HCT116 (cell line): ENCODE results near the gene LMO7. TPM values are rescaled to one million over a fixed set of nuclear protein-coding genes. Genes with fewer than 3 reads are reported as not detected.

Source experiments
- ATAC-seq: fragments of 200-7000 bp; cut with Tn5 transposase; 2 replicates; pipeline ENCODE4 v1.9.1; 2020; ENCODE audit warnings: mild to moderate bottlenecking, moderate library complexity
- BruUV-seq: library from RNA; stranded (reverse); fragments of 400-500 nt; replicated peaks from 2 replicates; lab custom pipeline; 2021; lab: Mats Ljungman, UMichigan
- CTCF ChIA-PET: fragments of 300-600 bp; sonication (Branson Sonifier 250); formaldehyde crosslinking; loops from one replicate; lab custom pipeline; 2021; ENCODE audit warnings: antibody characterized with exemption; lab: Charles Lee
- POLR2A ChIA-PET: fragments of 300-600, 350-600 bp; sonication (Branson Sonifier 250); formaldehyde crosslinking; loops from one replicate; lab custom pipeline; 2021; ENCODE audit warnings: antibody characterized with exemption; lab: Charles Lee
- RAD21 ChIA-PET, 2 experiments: fragments of 300-600 bp; sonication (Branson Sonifier 250); formaldehyde crosslinking; loops; one replicate each; lab custom pipeline; 2023; ENCODE audit warnings: low total read pairs in 2 of 2; ENCODE audit not compliant: uncharacterized antibody in 2 of 2, unreplicated experiment in 2 of 2, low non-redundant PET in 1 of 2; lab: Charles Lee
- DNase-seq: peaks from one replicate; pipeline ENCODE4 v3.0.0-alpha.2; 2010; ENCODE audit warnings: low read depth, low spot score
- H2AFZ ChIP-seq: fragments of 200-600 bp; shearing (Covaris generic), sonication (generic); 2 replicates; pipeline ENCODE4 v1.6.1; 2017; ENCODE audit warnings: low read depth, mixed run types, mixed read lengths, antibody characterized with exemption, low read length; ENCODE audit not compliant: poor library complexity, severe bottlenecking
- H3K27ac ChIP-seq: 2 replicates; pipeline ENCODE4 v1.5.1; 2012; ENCODE audit warnings: low read depth, low read length
- H3K27me3 ChIP-seq: fragments of 200-600 bp; sonication (generic); 2 replicates; pipeline ENCODE4 v1.6.1; 2016; ENCODE audit warnings: mixed run types, low read length, mixed read lengths; ENCODE audit not compliant: insufficient read depth
- H3K36me3 ChIP-seq, 2 experiments: fragments of 200-500 bp in 1 of 2; fragments of 200-600 bp in 1 of 2; sonication (Bioruptor generic) in 1 of 2; sonication (generic) in 1 of 2; 2 replicates each; pipeline versions ENCODE4 v1.5.1 to v1.6.1; 2014 to 2016; ENCODE audit warnings: low read length in 2 of 2, inconsistent platforms in 1 of 2, mixed read lengths in 1 of 2, mixed run types in 1 of 2; ENCODE audit not compliant: insufficient read depth in 2 of 2, control insufficient read depth in 1 of 2
- H3K4me1 ChIP-seq, 2 experiments: fragments of 200-600 bp in 1 of 2; sonication (generic) in 1 of 2; 2 replicates each; pipeline versions ENCODE4 v1.5.1 to v1.6.1; 2012 to 2017; ENCODE audit warnings: low read length in 2 of 2, inconsistent platforms in 1 of 2, mild to moderate bottlenecking in 1 of 2, mixed read lengths in 1 of 2, mixed run types in 1 of 2, moderate library complexity in 1 of 2; ENCODE audit not compliant: insufficient read depth in 2 of 2, control insufficient read depth in 1 of 2
- H3K4me2 ChIP-seq: fragments of 200-600 bp; sonication (generic); 2 replicates; pipeline ENCODE4 v1.6.1; 2017; ENCODE audit warnings: mixed run types, low read length, mixed read lengths
- H3K4me3 ChIP-seq, 2 experiments: fragments of 200-600 bp in 1 of 2; sonication (generic) in 1 of 2; replicated peaks in 1 of 2; 2 replicates each; pipeline ENCODE4 v1.5.1; 2011 to 2016; ENCODE audit warnings: low read length in 2 of 2, control low read depth in 1 of 2, low read depth in 1 of 2, mild to moderate bottlenecking in 1 of 2, mixed read lengths in 1 of 2, mixed run types in 1 of 2
- H3K79me2 ChIP-seq: fragments of 200-600 bp; sonication (generic); 2 replicates; pipeline ENCODE4 v1.6.1; 2017; ENCODE audit warnings: mild to moderate bottlenecking, mixed run types, low read length, moderate library complexity, mixed read lengths; ENCODE audit not compliant: insufficient read depth
- H3K9ac ChIP-seq: fragments of 200-600 bp; sonication (generic); 2 replicates; pipeline ENCODE4 v1.6.1; 2016; ENCODE audit warnings: low read length, mixed read lengths
- H3K9me2 ChIP-seq: fragments of 200-600 bp; sonication (generic), shearing (Covaris generic); 2 replicates; pipeline ENCODE4 v1.6.1; 2017; ENCODE audit warnings: mixed run types, mild to moderate bottlenecking, moderate library complexity; ENCODE audit not compliant: insufficient read depth
- H3K9me3 ChIP-seq, 2 experiments: fragments of 200-500 bp in 1 of 2; fragments of 200-600 bp in 1 of 2; sonication (Bioruptor generic) in 1 of 2; sonication (generic) in 1 of 2; 2 replicates each; pipeline ENCODE4 v1.6.1; 2014 to 2017; ENCODE audit warnings: low read length in 2 of 2, mixed read lengths in 2 of 2, inconsistent platforms in 1 of 2, low read depth in 1 of 2, mild to moderate bottlenecking in 1 of 2, mixed run types in 1 of 2, moderate library complexity in 1 of 2; ENCODE audit not compliant: control insufficient read depth in 1 of 2, insufficient read depth in 1 of 2
- H4K20me1 ChIP-seq: fragments of 200-600 bp; sonication (generic), shearing (Covaris generic); 2 replicates; pipeline ENCODE4 v1.6.1; 2017; ENCODE audit warnings: mixed run types, mild to moderate bottlenecking, moderate library complexity; ENCODE audit not compliant: insufficient read depth
- CEBPB ChIP-seq: IDR thresholded peaks from 2 replicates; pipeline ENCODE4 v1.6.1; 2012; ENCODE audit warnings: low read depth
- ELF1 ChIP-seq: IDR thresholded peaks from 2 replicates; pipeline ENCODE4 v1.6.1; 2012; ENCODE audit warnings: low read depth, borderline replicate concordance
- POLR2AphosphoS5 ChIP-seq: IDR thresholded peaks from 2 replicates; pipeline ENCODE4 v1.6.1; 2011; ENCODE audit warnings: mild to moderate bottlenecking, low read depth, low read length, moderate library complexity
- RAD21 ChIP-seq: IDR thresholded peaks from 2 replicates; pipeline ENCODE4 v1.6.1; 2012; ENCODE audit warnings: low read depth, mild to moderate bottlenecking
- SIN3A ChIP-seq: IDR thresholded peaks from 2 replicates; pipeline ENCODE4 v1.6.1; 2012; ENCODE audit warnings: low read depth
- YY1 ChIP-seq: IDR thresholded peaks from 2 replicates; pipeline ENCODE4 v1.6.1; 2011; ENCODE audit warnings: low read length, low read depth, moderate library complexity, mild to moderate bottlenecking; ENCODE audit not compliant: insufficient replicate concordance; ENCODE audit errors: extremely low read depth
- ZBTB33 ChIP-seq: IDR thresholded peaks from 2 replicates; pipeline ENCODE4 v1.6.1; 2011; ENCODE audit warnings: mild to moderate bottlenecking, low read length, moderate library complexity; ENCODE audit not compliant: insufficient replicate concordance; ENCODE audit errors: extremely low read depth
- intact Hi-C: fragments of 100-400 bp; cut with micrococcal nuclease; formaldehyde crosslinking; loops from 2 replicates; pipeline ENCODE4 v1.10.0; 2022
- total RNA-seq: library from RNA; stranded (reverse); gene quantifications from one replicate; pipeline ENCODE4 v1.2.1, GENCODE V29; 2021; ENCODE audit not compliant: unreplicated experiment
- TF ChIP-seq, protein P1 (sequence below), 3 experiments: fragments of 200-600 bp in 1 of 3; sonication (generic) in 1 of 3; IDR thresholded peaks in 2 of 3; conservative IDR thresholded peaks in 1 of 3; 2 replicates each; pipeline ENCODE4 v1.5.1; 2012 to 2017; ENCODE audit warnings: low read depth in 2 of 3, low read length in 2 of 3, antibody characterized with exemption in 1 of 3, borderline replicate concordance in 1 of 3, control low read depth in 1 of 3, mild to moderate bottlenecking in 1 of 3, mixed read lengths in 1 of 3, mixed run types in 1 of 3, moderate library complexity in 1 of 3; ENCODE audit not compliant: insufficient read depth in 1 of 3

The LMO7 gene
- total RNA-seq, 1 experiment from 2014 or later = 8.1 TPM

DNA sequence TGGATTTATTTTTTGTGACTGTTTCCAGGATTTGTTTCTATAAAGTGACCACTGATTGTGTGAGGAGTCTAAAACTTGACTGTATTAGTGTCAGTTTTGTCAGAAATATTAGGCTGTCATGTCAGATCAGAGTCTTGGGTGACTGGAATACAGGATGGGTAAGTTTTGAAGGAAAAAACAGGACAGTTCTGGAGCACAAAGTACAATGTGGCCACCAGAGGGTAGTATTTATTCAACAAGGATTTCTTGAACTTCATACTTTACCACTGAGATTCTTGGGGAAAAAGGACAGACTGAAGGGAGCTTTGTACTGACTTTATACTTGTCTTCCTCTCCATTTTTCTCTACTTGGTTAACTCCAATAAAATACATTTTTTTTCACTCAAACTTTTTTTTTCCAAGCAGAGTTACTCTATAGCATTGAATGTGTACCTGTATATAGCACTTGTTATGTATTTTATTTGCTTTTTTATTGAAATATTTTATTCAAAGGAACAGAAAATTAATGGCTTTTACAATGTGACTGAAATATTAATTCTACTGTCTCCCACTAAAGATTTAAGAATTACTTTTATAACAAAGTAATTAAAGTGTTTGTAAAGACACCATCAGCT lies 51.1 kb downstream of the LMO7 start:
- Histone ChIP-seq H3K9me2 (no peaks in the 10 kb centered on the region), H3K4me3 (no peak overlapping the region), H3K79me2 (no peaks in the 10 kb centered on the region), H3K9me3 (no peaks in the 10 kb centered on the region), H3K9ac (no peak overlapping the region), H3K27me3 (no peaks in the 10 kb centered on the region), H3K27ac (no peak overlapping the region), H3K4me1 (peaks cover 8 to 11% of the 10 kb centered on the region in 2 experiments), H3K4me2 (no peak overlapping the region), H2AFZ (no peak overlapping the region), H4K20me1 (no peaks in the 10 kb centered on the region), H3K36me3 (no peaks in the 10 kb centered on the region)
- peak; percentile 24 for DNase-seq
- ChIA-PET RAD21 (no interaction called here), CTCF (interaction anchor here (0.8 to 2.2 kb wide), 7 partner anchors 8 to 1217 kb away, joined by 4 to 9 read pairs (median 5); no protein-coding TSS in a partner anchor), POLR2A (no interaction called here)
- no TSS peak for BruUV-seq
- intact Hi-C loops = loop anchor here (2.0 to 10.0 kb wide), 4 partner anchors 332 to 1298 kb away; no protein-coding TSS in a partner anchor
- ATAC-seq = peak; percentile 83
- peak; percentile 60 for TF ChIP-seq RAD21
- no peak for TF ChIP-seq ZBTB33
- TF ChIP-seq SIN3A = no peak
- TF ChIP-seq YY1 = no peak
- no peak for TF ChIP-seq CEBPB
- no peak for TF ChIP-seq ELF1
- TF ChIP-seq POLR2AphosphoS5 = no peak
- TF ChIP-seq, protein P1, sequence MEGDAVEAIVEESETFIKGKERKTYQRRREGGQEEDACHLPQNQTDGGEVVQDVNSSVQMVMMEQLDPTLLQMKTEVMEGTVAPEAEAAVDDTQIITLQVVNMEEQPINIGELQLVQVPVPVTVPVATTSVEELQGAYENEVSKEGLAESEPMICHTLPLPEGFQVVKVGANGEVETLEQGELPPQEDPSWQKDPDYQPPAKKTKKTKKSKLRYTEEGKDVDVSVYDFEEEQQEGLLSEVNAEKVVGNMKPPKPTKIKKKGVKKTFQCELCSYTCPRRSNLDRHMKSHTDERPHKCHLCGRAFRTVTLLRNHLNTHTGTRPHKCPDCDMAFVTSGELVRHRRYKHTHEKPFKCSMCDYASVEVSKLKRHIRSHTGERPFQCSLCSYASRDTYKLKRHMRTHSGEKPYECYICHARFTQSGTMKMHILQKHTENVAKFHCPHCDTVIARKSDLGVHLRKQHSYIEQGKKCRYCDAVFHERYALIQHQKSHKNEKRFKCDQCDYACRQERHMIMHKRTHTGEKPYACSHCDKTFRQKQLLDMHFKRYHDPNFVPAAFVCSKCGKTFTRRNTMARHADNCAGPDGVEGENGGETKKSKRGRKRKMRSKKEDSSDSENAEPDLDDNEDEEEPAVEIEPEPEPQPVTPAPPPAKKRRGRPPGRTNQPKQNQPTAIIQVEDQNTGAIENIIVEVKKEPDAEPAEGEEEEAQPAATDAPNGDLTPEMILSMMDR (IDR thresholded peaks at IDR 0.05 in 2 of 3, conservative IDR thresholded peaks at IDR 0.05 in 1 of 3; ENCODE audit: borderline replicate concordance in 1 of 3, insufficient read depth in 1 of 3, low read depth in 2 of 3, low read length in 2 of 3) = peak; percentile 29 to 70 (median 58); a peak in 5 of 6 replicates
- TF ChIP-seq, all 23 proteins: peak for 2
